Esophagus squamous epithelium (tissue), 5 donors: ENCODE results near the gene PGM2. TPM values are rescaled to one million over a fixed set of nuclear protein-coding genes. Genes with fewer than 3 reads are reported as not detected.

ENCODE experiments used
- DNase-seq: peaks from one replicate; lab custom pipeline; 2025; lab: John Stamatoyannopoulos, UW
- H3K27ac ChIP-seq, 4 donors: fragments of 200-600 bp; sonication (generic); one replicate each; pipeline ENCODE4 v1.5.1; 2016 to 2019; ENCODE audit warnings: mild to moderate bottlenecking in 1 of 4
- H3K27me3 ChIP-seq, 4 donors: fragments of 200-600 bp; sonication (generic); 1 replicate in 3 of 4; 2 replicates in 1 of 4; pipeline versions ENCODE4 v1.5.1 to v1.6.0; 2017 to 2021; ENCODE audit warnings: antibody characterized with exemption in 1 of 4
- H3K36me3 ChIP-seq, 3 donors: fragments of 200-600 bp; sonication (generic); one replicate each; pipeline ENCODE4 v1.5.1; 2016 to 2019
- H3K4me1 ChIP-seq, 3 donors: fragments of 200-600 bp; sonication (generic); one replicate each; pipeline ENCODE4 v1.5.1; 2017 to 2019
- H3K4me3 ChIP-seq, 4 donors: fragments of 200-600 bp; sonication (generic); 1 replicate in 3 of 4; 2 replicates in 1 of 4; pipeline ENCODE4 v1.5.1; 2016 to 2019; ENCODE audit warnings: mild to moderate bottlenecking in 2 of 4, moderate library complexity in 1 of 4
- H3K9me3 ChIP-seq, 3 donors: fragments of 200-600 bp; sonication (generic); one replicate each; pipeline ENCODE4 v1.5.1; 2016 to 2019
- POLR2A ChIP-seq, 4 donors: fragments of 450-650 bp; IDR thresholded peaks; one replicate each; pipeline ENCODE4 v1.6.1; 2017; ENCODE audit warnings: antibody characterized with exemption in 4 of 4, mild to moderate bottlenecking in 4 of 4, moderate library complexity in 3 of 4
- WGBS, 2 donors: methylation state at CpG; one replicate each; pipeline ENCODE4 v1.1.5; 2018; 5-methylcytosine and 5-hydroxymethylcytosine counted together
- intact Hi-C: fragments of 100-400 bp; cut with DNase I; formaldehyde crosslinking; loops from one replicate; pipeline ENCODE4 v1.15.0; 2022
- total RNA-seq, 4 donors: library from RNA; depleted of rRNA; stranded (reverse); fragments of >200 nt; gene quantifications; one replicate each; pipeline ENCODE4 v1.1.0, GENCODE V29; 2016
- TF ChIP-seq, protein P1 (sequence below), 6 experiments: fragments of 450-650 bp in 4 of 6; fragments of 200-600 bp in 2 of 6; sonication (generic) in 2 of 6; IDR thresholded peaks; one replicate each; pipeline ENCODE4 v1.5.1; 2016 to 2019; ENCODE audit warnings: antibody characterized with exemption in 6 of 6, mild to moderate bottlenecking in 4 of 6, moderate library complexity in 4 of 6
- donor health status: DM: yes; HTN: yes; CAD: no.

The PGM2 gene
- total RNA-seq, 4 donors from 2014 or later, result 65.6 to 127 (median 93.6) TPM

DNA sequence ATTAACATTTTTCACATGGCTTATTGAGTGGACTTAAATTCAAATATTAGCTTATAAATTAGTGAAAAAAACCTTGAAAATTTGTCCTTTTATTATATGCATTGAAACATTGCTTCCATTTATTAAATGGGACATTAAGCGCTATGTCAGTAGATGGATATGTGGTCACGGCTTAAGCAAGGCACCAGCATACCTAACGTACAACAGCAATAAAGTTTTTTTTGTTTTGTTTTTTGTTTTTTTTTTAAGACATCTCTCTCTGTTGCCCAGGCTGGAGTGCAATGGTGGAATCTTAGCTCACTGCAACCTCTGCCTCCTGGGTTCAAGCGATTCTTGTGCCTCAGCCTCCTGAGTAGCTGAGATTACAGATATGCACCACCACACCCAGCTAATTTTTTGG is 31.6 kb downstream of the PGM2 start:
- Histone ChIP-seq H3K27me3 (no peaks in the 10 kb centered on the region), H3K27ac (no peak overlapping the region), H3K36me3 (peaks cover 0 to 96% (median 2%) of the 10 kb centered on the region in 3 donors), H3K4me3 (no peak overlapping the region), H3K9me3 (no peaks in the 10 kb centered on the region), H3K4me1 (no peaks in the 10 kb centered on the region)
- WGBS, 2 donors, result 83 to 94% methylated on average over 4 of the region's 4 CpGs
- intact Hi-C loops, result no loop called here
- DNase-seq, result no peak
- TF ChIP-seq POLR2A (IDR thresholded peaks at IDR 0.05), result no peak
- TF ChIP-seq, protein P1, sequence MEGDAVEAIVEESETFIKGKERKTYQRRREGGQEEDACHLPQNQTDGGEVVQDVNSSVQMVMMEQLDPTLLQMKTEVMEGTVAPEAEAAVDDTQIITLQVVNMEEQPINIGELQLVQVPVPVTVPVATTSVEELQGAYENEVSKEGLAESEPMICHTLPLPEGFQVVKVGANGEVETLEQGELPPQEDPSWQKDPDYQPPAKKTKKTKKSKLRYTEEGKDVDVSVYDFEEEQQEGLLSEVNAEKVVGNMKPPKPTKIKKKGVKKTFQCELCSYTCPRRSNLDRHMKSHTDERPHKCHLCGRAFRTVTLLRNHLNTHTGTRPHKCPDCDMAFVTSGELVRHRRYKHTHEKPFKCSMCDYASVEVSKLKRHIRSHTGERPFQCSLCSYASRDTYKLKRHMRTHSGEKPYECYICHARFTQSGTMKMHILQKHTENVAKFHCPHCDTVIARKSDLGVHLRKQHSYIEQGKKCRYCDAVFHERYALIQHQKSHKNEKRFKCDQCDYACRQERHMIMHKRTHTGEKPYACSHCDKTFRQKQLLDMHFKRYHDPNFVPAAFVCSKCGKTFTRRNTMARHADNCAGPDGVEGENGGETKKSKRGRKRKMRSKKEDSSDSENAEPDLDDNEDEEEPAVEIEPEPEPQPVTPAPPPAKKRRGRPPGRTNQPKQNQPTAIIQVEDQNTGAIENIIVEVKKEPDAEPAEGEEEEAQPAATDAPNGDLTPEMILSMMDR (IDR thresholded peaks at IDR 0.05), result no peak

DNA sequence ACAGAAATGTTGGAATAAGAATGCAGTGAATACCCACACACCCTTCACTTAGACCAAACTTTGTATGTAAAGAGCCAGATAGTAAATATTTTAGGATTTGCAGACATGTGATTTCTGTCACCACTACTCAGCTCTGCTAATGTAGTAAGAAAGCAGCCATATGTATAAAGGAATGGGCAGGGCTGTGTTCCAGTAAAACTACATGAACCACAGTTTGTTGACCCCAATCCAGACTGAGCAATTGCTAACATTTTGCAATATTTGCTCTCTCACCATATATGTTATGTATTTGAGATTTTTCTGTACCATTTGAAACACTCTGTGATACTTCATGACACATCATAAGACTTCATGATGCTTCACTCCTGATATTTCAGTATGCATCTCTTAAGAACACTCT is 32.4 kb downstream of the PGM2 start:
- no peaks in the 10 kb centered on the region for H3K27me3 ChIP-seq
- no peak for DNase-seq
- TF ChIP-seq, protein P1 (IDR thresholded peaks at IDR 0.05), result no peak
- TF ChIP-seq POLR2A (IDR thresholded peaks at IDR 0.05), result no peak
- peaks cover 0 to 99% (median 2%) of the 10 kb centered on the region in 3 donors for H3K36me3 ChIP-seq
- intact Hi-C loops, result no loop called here
- H3K4me3 ChIP-seq, result no peak overlapping the region
- no peaks in the 10 kb centered on the region for H3K4me1 ChIP-seq
- H3K9me3 ChIP-seq, result no peaks in the 10 kb centered on the region
- H3K27ac ChIP-seq, result no peak overlapping the region

DNA sequence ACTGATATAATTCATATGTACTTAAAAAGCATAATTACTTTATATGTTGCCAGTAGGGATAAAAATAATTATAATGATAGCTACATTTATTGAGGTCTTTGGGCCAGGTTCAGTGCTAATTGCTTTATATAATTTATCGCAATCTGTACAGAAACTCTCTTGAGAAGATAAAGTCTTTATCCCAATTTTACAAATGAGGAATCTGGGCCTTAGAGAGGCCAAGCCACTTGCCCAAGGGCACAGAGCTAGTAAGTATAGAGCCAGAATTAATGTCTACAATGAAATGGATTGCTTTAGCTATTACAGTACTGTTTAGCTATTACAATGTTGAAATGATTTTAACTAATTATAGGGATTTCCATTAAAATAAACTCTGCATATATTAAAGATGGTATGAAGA is 33.8 kb downstream of the PGM2 start:
- intact Hi-C loops, result no loop called here

DNA sequence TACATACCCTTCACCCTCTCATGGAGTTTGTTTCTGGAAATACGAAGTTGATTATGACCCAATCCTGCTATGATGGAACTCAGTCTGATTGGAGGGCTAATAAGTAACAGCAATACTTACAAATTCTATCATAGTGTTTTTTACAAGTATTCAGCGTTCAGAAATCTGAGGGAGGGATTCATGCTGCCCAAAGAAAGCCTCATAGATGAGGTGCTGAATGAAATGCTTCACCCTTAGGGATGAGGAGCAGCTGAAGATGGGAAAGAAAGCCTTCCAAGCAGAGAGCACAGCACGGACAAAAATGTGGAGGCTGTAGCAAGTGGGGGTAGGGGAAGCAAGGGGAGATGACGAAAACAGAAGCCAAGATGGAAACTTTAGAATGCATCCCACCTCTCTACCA is 36.5 kb downstream of the PGM2 start:
- TF ChIP-seq POLR2A (IDR thresholded peaks at IDR 0.05), result no peak
- TF ChIP-seq, protein P1 (IDR thresholded peaks at IDR 0.05), result no peak
- no peak overlapping the region for H3K4me3 ChIP-seq
- no peak overlapping the region for H3K27ac ChIP-seq
- 86 to 100% methylated on average over 4 of the region's 4 CpGs for WGBS, 2 donors
- H3K36me3 ChIP-seq, result peaks cover 0 to 98% (median 0%) of the 10 kb centered on the region in 3 donors
- no peaks in the 10 kb centered on the region for H3K27me3 ChIP-seq
- intact Hi-C loops, result no loop called here
- H3K4me1 ChIP-seq, result no peaks in the 10 kb centered on the region
- H3K9me3 ChIP-seq, result no peaks in the 10 kb centered on the region
- DNase-seq, result no peak

More for the DNA sequence above, 33.8 kb downstream of the PGM2 start:
- 92 to 93% methylated on average over 1 of the region's 1 CpG for WGBS, 2 donors
- H3K27ac ChIP-seq, result no peak overlapping the region
- no peak overlapping the region for H3K4me3 ChIP-seq
- DNase-seq, result no peak
- no peak for TF ChIP-seq POLR2A (IDR thresholded peaks at IDR 0.05)
- TF ChIP-seq, protein P1 (IDR thresholded peaks at IDR 0.05), result no peak
- H3K4me1 ChIP-seq, result no peaks in the 10 kb centered on the region
- no peaks in the 10 kb centered on the region for H3K27me3 ChIP-seq
- no peaks in the 10 kb centered on the region for H3K9me3 ChIP-seq
- H3K36me3 ChIP-seq, result peaks cover 0 to 100% (median 2%) of the 10 kb centered on the region in 3 donors

DNA sequence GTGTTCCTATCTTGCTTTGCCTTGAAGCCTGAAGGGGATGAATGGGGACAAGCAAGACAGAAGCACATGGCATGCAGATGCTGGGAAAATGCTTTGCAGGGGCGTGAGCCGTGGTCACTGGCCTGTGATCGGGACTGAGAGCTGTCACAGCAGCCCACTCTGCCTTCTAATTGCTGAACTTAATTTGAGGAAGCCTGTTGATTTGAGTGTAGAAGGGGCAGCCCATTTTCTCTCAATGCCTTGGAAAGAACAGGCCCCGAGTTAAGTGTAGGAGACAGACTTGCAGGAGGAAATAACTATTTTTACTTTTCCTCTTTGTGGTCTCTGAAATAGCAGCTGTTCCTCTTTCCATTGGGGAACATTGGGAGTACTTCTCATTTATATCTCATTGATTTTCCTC is 38.3 kb downstream of the PGM2 start:
- Histone ChIP-seq H3K27me3 (no peaks in the 10 kb centered on the region), H3K4me1 (no peaks in the 10 kb centered on the region), H3K36me3 (peaks cover 0 to 97% (median 0%) of the 10 kb centered on the region in 3 donors), H3K9me3 (no peaks in the 10 kb centered on the region), H3K4me3 (no peak overlapping the region), H3K27ac (peak overlapping the region in 1 of 4 donors; percentile 16)
- DNase-seq, result no peak
- intact Hi-C loops, result no loop called here
- WGBS, 2 donors, result 68 to 69% methylated on average over 4 of the region's 4 CpGs
- TF ChIP-seq, protein P1 (IDR thresholded peaks at IDR 0.05), result no peak
- TF ChIP-seq POLR2A (IDR thresholded peaks at IDR 0.05), result no peak
